Adrenal gland (tissue), 5 donors: ENCODE data around the gene PUSL1.

Experiments used
- POLR2A ChIP-seq, 2 donors: fragments of 450-650 bp; IDR thresholded peaks; one replicate each; pipeline ENCODE4 v1.6.1; 2017; ENCODE audit warnings: antibody characterized with exemption in 2 of 2, mild to moderate bottlenecking in 2 of 2, moderate library complexity in 1 of 2
- TF ChIP-seq, protein P1 (sequence below), 6 experiments: fragments of 450-650 bp in 4 of 6; fragments of 200-600 bp in 2 of 6; sonication (generic) in 1 of 6; IDR thresholded peaks; 1 replicate in 5 of 6; 2 replicates in 1 of 6; pipeline versions ENCODE4 v1.5.1 to v1.8.0; 2016 to 2021; ENCODE audit warnings: antibody characterized with exemption in 6 of 6, mild to moderate bottlenecking in 2 of 6, moderate library complexity in 1 of 6
- donor health status: DM: no; HTN: no; CAD: no.

DNA sequence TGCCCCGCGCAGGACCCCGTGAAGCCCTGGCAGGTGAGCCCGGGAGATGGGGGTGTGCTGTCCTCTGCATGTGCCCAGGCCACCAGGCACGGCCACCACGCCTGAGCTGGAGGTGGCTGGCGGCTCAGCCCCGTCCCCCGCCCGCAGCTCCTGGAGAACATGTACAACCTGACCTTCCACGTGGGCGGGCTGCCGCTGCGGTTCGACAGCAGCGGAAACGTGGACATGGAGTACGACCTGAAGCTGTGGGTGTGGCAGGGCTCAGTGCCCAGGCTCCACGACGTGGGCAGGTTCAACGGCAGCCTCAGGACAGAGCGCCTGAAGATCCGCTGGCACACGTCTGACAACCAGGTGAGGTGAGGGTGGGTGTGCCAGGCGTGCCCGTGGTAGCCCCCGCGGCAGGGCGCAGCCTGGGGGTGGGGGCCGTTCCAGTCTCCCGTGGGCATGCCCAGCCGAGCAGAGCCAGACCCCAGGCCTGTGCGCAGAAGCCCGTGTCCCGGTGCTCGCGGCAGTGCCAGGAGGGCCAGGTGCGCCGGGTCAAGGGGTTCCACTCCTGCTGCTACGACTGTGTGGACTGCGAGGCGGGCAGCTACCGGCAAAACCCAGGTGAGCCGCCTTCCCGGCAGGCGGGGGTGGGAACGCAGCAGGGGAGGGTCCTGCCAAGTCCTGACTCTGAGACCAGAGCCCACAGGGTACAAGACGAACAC is 24.5 kb downstream of the PUSL1 start:
- TF ChIP-seq, protein P1, sequence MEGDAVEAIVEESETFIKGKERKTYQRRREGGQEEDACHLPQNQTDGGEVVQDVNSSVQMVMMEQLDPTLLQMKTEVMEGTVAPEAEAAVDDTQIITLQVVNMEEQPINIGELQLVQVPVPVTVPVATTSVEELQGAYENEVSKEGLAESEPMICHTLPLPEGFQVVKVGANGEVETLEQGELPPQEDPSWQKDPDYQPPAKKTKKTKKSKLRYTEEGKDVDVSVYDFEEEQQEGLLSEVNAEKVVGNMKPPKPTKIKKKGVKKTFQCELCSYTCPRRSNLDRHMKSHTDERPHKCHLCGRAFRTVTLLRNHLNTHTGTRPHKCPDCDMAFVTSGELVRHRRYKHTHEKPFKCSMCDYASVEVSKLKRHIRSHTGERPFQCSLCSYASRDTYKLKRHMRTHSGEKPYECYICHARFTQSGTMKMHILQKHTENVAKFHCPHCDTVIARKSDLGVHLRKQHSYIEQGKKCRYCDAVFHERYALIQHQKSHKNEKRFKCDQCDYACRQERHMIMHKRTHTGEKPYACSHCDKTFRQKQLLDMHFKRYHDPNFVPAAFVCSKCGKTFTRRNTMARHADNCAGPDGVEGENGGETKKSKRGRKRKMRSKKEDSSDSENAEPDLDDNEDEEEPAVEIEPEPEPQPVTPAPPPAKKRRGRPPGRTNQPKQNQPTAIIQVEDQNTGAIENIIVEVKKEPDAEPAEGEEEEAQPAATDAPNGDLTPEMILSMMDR (IDR thresholded peaks at IDR 0.05): no peak
- no peak for TF ChIP-seq POLR2A (IDR thresholded peaks at IDR 0.05)
